Body of pancreas (tissue), 4 donors: ENCODE results near the gene FMNL2. TPM values are rescaled to one million over a fixed set of nuclear protein-coding genes. Genes with fewer than 3 reads are reported as not detected.

Source experiments
- ATAC-seq: fragments of 150-250 bp; one replicate; pipeline ENCODE4 v1.9.1; 2016
- DNase-seq, 4 donors: peaks; one replicate each; pipeline ENCODE4 v3.0.0-alpha.2; 2019
- H3K27ac ChIP-seq, 4 donors: fragments of 200-600 bp; sonication (generic); 1 replicate in 3 of 4; 2 replicates in 1 of 4; pipeline versions ENCODE4 v1.5.1 to v1.6.1; 2016 to 2019; ENCODE audit warnings: mild to moderate bottlenecking in 1 of 4, mixed read lengths in 1 of 4, moderate library complexity in 1 of 4
- H3K27me3 ChIP-seq, 2 donors: fragments of 200-600 bp; sonication (generic); one replicate each; pipeline ENCODE4 v1.6.0; 2016; ENCODE audit warnings: mild to moderate bottlenecking in 1 of 2
- H3K36me3 ChIP-seq, 2 donors: fragments of 200-600 bp; sonication (generic); replicated peaks in 1 of 2; 2 replicates each; pipeline ENCODE4 v1.5.1; 2016; ENCODE audit warnings: low read depth in 2 of 2; ENCODE audit not compliant: insufficient read depth in 1 of 2
- H3K4me1 ChIP-seq: fragments of 200-600 bp; sonication (generic); one replicate; pipeline ENCODE4 v1.6.0; 2016
- H3K4me3 ChIP-seq, 2 donors: fragments of 200-600 bp; sonication (generic); 1 replicate in 1 of 2; 2 replicates in 1 of 2; pipeline ENCODE4 v1.5.1; 2016 to 2019
- H3K9me3 ChIP-seq, 3 donors: fragments of 200-600 bp; sonication (generic); 1 replicate in 2 of 3; 2 replicates in 1 of 3; pipeline ENCODE4 v1.5.1; 2016
- CTCF ChIP-seq, 7 experiments: fragments of 450-650 bp in 4 of 7; fragments of 200-600 bp in 3 of 7; sonication (generic) in 3 of 7; IDR thresholded peaks; one replicate each; pipeline ENCODE4 v1.5.1; 2016 to 2019; ENCODE audit warnings: antibody characterized with exemption in 7 of 7
- POLR2A ChIP-seq, 3 donors: fragments of 450-650 bp; IDR thresholded peaks; one replicate each; pipeline ENCODE4 v1.6.1; 2016; ENCODE audit warnings: antibody characterized with exemption in 3 of 3, mild to moderate bottlenecking in 2 of 3
- WGBS, 2 donors: methylation state at CpG; one replicate each; pipeline ENCODE4 v1.1.5; 2017; 5-methylcytosine and 5-hydroxymethylcytosine counted together
- intact Hi-C: fragments of 100-400 bp; cut with DNase I; formaldehyde crosslinking; loops from one replicate; pipeline ENCODE4 v1.15.1; 2023
- total RNA-seq, 2 donors: library from RNA; depleted of rRNA; stranded (reverse); fragments of >200 nt; gene quantifications; one replicate each; pipeline ENCODE4 v1.1.0, GENCODE V29; 2016

The FMNL2 gene
- total RNA-seq, 2 donors from 2014 or later, result 13.5 to 44.4 TPM

DNA sequence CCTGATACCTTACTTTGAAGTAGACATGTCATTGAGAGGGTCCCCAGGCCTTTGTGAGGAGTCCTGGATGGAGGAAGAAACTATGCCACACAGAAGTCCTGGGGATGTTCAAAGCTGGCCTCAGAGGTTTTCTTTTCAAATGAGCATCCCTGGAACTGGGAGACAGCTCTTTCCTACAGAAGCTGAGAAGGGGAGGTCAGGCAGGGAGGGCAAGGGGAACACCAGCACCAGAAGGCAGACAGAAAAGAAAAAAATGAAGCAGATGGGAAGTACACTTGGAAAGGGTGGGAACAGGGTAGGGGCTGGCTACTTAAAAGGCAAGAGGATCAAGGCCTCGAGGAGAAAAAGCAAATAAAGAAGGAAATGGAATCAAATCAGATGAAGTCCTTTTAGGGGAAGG lies 120.0 kb downstream of the FMNL2 start:
- no peak for ATAC-seq
- H3K27ac ChIP-seq, result no peak overlapping the region
- no peak for TF ChIP-seq CTCF (IDR thresholded peaks at IDR 0.05)
- TF ChIP-seq POLR2A (IDR thresholded peaks at IDR 0.05), result no peak
- no peak overlapping the region for H3K4me3 ChIP-seq
- intact Hi-C loops, result no loop called here
- no peaks in the 10 kb centered on the region for H3K36me3 ChIP-seq
- WGBS, 2 donors, result 53 to 59% methylated on average over 1 of the region's 1 CpG
- no peaks in the 10 kb centered on the region for H3K9me3 ChIP-seq
- no peaks in the 10 kb centered on the region for H3K4me1 ChIP-seq
- no peak for DNase-seq
- H3K27me3 ChIP-seq, result no peaks in the 10 kb centered on the region

- 96 to 97% methylated on average over 6 of the region's 6 CpGs for WGBS, 2 donors
Observed at GRCh38 chr2:152455738-152456137, 120.8 kb downstream of the FMNL2 start.

GRCh38 chr2:152456262-152456661 lies 121.3 kb downstream of the FMNL2 start:
- H3K27ac ChIP-seq, result no peak overlapping the region
- ATAC-seq, result no peak
- H3K4me3 ChIP-seq, result no peak overlapping the region
- WGBS, 2 donors, result 91 to 97% methylated on average over 3 of the region's 3 CpGs
- no peaks in the 10 kb centered on the region for H3K9me3 ChIP-seq
- TF ChIP-seq CTCF (IDR thresholded peaks at IDR 0.05), result no peak
- TF ChIP-seq POLR2A (IDR thresholded peaks at IDR 0.05), result no peak
- DNase-seq, result no peak
- H3K27me3 ChIP-seq, result no peaks in the 10 kb centered on the region
- intact Hi-C loops, result no loop called here
- no peaks in the 10 kb centered on the region for H3K4me1 ChIP-seq
- H3K36me3 ChIP-seq, result no peaks in the 10 kb centered on the region

More at GRCh38 chr2:152455738-152456137, 120.8 kb downstream of the FMNL2 start:
- Histone ChIP-seq H3K4me1 (no peaks in the 10 kb centered on the region), H3K9me3 (no peaks in the 10 kb centered on the region), H3K36me3 (no peaks in the 10 kb centered on the region), H3K27me3 (no peaks in the 10 kb centered on the region), H3K27ac (no peak overlapping the region), H3K4me3 (no peak overlapping the region)
- no peak for TF ChIP-seq CTCF (IDR thresholded peaks at IDR 0.05)
- no peak for TF ChIP-seq POLR2A (IDR thresholded peaks at IDR 0.05)
- ATAC-seq (no peak), DNase-seq (no peak)
- intact Hi-C loops, result no loop called here

GRCh38 chr2:152458441-152458940 lies 123.5 kb downstream of the FMNL2 start:
- intact Hi-C loops, result no loop called here
- no peak for DNase-seq
- no peaks in the 10 kb centered on the region for H3K27me3 ChIP-seq
- H3K36me3 ChIP-seq, result no peaks in the 10 kb centered on the region
- no peak for ATAC-seq
- H3K4me1 ChIP-seq, result peaks cover 8% of the 10 kb centered on the region
- TF ChIP-seq POLR2A (IDR thresholded peaks at IDR 0.05), result no peak
- no peak for TF ChIP-seq CTCF (IDR thresholded peaks at IDR 0.05)
- 81 to 90% methylated on average over 5 of the region's 5 CpGs for WGBS, 2 donors
- H3K9me3 ChIP-seq, result no peaks in the 10 kb centered on the region
- no peak overlapping the region for H3K27ac ChIP-seq
- H3K4me3 ChIP-seq, result no peak overlapping the region

GRCh38 chr2:152459091-152459490 lies 124.1 kb downstream of the FMNL2 start:
- WGBS, 2 donors, result 85 to 94% methylated on average over 2 of the region's 2 CpGs
- no peak for ATAC-seq
- H3K36me3 ChIP-seq, result no peaks in the 10 kb centered on the region
- no peak overlapping the region for H3K4me3 ChIP-seq
- no peak overlapping the region for H3K27ac ChIP-seq
- TF ChIP-seq POLR2A (IDR thresholded peaks at IDR 0.05), result no peak
- TF ChIP-seq CTCF (IDR thresholded peaks at IDR 0.05), result no peak
- H3K4me1 ChIP-seq, result peaks cover 8% of the 10 kb centered on the region
- no peaks in the 10 kb centered on the region for H3K9me3 ChIP-seq
- no peak for DNase-seq
- H3K27me3 ChIP-seq, result no peaks in the 10 kb centered on the region
- intact Hi-C loops, result no loop called here
